ENCODE data around the gene ABCC6.
A peak's percentile ranks its signal among the peaks of the same experiment; 100 is the strongest.
"Not testable (repeated sequence)": the region's sequence is repeated elsewhere in the genome, so short reads cannot be mapped to it uniquely, and the experiment has no call there.

The ABCC6 gene

GRCh38 chr16:16222850-16223661, at the start of gene ABCC6:
Gene ABCC6, minus strand, starts transcription at chr16:16223494. Its CDS starts 60 bp downstream, at chr16:16223434.
- DNase-seq, result not testable (repeated sequence)

GRCh38 chr16:16272573-16273221, 49.4 kb upstream of the ABCC6 start:
- not testable (repeated sequence) for DNase-seq

GRCh38 chr16:16271658-16272057, 48.4 kb upstream of the ABCC6 start:
- not testable (repeated sequence) for DNase-seq

GRCh38 chr16:16268185-16268808, 45.0 kb upstream of the ABCC6 start:
- DNase-seq, result not testable (repeated sequence)

- not testable (repeated sequence) for DNase-seq
Observed at GRCh38 chr16:16267708-16268107, 44.4 kb upstream of the ABCC6 start.

GRCh38 chr16:16265044-16265443, 41.8 kb upstream of the ABCC6 start:
- peak in 1 of 56 donors; percentile 0 for DNase-seq

- not testable (repeated sequence) for DNase-seq
Observed at GRCh38 chr16:16263947-16264346, 40.7 kb upstream of the ABCC6 start.

GRCh38 chr16:16262954-16263555, 39.8 kb upstream of the ABCC6 start:
- DNase-seq, result not testable (repeated sequence)

- not testable (repeated sequence) for DNase-seq
Observed at GRCh38 chr16:16259971-16260370, 36.7 kb upstream of the ABCC6 start.

GRCh38 chr16:16258822-16259221, 35.5 kb upstream of the ABCC6 start:
- not testable (repeated sequence) for DNase-seq

- not testable (repeated sequence) for DNase-seq
Observed at GRCh38 chr16:16257301-16257923, 34.1 kb upstream of the ABCC6 start.

- not testable (repeated sequence) for DNase-seq
Observed at GRCh38 chr16:16252377-16252776, 29.1 kb upstream of the ABCC6 start.

GRCh38 chr16:16249621-16250330, 26.5 kb upstream of the ABCC6 start:
- DNase-seq, result not testable (repeated sequence)

- not testable (repeated sequence) for DNase-seq
Observed at GRCh38 chr16:16247439-16247838, 24.1 kb upstream of the ABCC6 start.

GRCh38 chr16:16246578-16247262, 23.4 kb upstream of the ABCC6 start:
- not testable (repeated sequence) for DNase-seq

- DNase-seq, result not testable (repeated sequence)
Observed at GRCh38 chr16:16243886-16244285, 20.6 kb upstream of the ABCC6 start.

- DNase-seq, result not testable (repeated sequence)
Observed at GRCh38 chr16:16240667-16241066, 17.4 kb upstream of the ABCC6 start.

GRCh38 chr16:16237738-16238137, 14.4 kb upstream of the ABCC6 start:
- not testable (repeated sequence) for DNase-seq

- peak in 29 of 56 donors; percentile 0 to 67 (median 26) for DNase-seq
Observed at GRCh38 chr16:16237071-16237470, 13.8 kb upstream of the ABCC6 start.

- not testable (repeated sequence) for DNase-seq
Observed at GRCh38 chr16:16232692-16233061, 9.4 kb upstream of the ABCC6 start.

All from nucleus accumbens (tissue), 56 donors.